ENCODE measurements around the gene C11orf21.
A peak's percentile ranks its signal among the peaks of the same experiment; 100 is the strongest.
"Not testable (repeated sequence)": the region's sequence is repeated elsewhere in the genome, so short reads cannot be mapped to it uniquely, and the experiment has no call there.

The C11orf21 gene

DNA sequence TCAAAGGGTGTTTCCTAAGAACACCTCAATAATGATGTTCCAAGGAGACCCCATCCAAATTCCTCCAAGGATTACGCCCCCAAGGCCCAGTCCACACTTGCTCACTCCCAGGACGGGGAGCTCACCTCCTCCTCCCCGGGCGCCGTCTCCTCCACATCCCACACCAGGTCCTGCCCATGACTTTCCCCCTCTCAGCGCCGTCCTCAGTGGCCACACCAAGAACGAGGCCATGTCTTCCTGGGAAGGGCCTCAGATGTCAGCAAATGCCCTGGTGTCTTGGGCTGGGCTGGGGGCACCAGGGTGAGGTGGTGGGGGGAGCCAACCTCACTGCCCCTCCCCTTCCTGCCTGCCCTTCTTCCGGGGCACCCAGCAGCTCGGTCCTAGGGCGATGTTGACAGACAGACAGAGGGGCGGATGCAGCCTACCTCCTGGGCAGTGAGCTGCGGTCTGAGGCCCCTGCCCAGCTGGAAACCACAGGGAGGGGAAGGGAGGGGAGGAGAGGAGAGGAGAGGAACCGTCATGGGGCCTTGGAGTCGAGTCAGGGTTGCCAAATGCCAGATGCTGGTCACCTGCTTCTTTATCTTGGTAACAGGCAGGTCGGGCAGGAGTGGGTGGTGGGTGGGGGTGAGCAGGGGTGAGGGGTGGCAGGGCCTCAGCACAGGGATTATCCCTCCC lies at the start of gene C11orf21, which contains the start of gene TSPAN32:
Gene C11orf21, minus strand, starts transcription at position 288 of the 675 bp plus-strand sequence. Its CDS starts 110 bp downstream, at position 178.
Gene TSPAN32, plus strand, starts transcription at position 383 of the 675 bp plus-strand sequence. Its CDS starts 137 bp downstream, at position 520.
- DNase-seq = peak; percentile 31

DNA sequence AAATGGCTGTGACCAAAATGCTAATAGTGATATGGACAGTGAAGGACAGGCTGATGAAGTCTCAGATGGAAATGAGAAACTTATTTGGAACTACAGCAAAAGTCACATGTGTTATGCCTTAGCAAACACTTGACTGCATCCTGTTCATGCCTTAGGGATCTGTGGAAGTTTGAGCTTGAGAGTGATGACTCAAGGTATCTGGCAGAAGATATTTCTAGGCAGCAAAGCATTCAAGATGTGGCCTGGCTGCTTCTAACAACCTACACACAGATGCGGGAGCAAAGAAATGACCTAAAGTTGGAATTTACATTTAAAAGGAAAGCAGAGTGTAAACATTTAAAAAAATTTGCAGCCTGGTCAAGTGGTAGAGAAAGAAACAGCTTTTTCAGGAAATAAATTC lies 47.3 kb upstream of the C11orf21 start:
- no peak for DNase-seq

DNA sequence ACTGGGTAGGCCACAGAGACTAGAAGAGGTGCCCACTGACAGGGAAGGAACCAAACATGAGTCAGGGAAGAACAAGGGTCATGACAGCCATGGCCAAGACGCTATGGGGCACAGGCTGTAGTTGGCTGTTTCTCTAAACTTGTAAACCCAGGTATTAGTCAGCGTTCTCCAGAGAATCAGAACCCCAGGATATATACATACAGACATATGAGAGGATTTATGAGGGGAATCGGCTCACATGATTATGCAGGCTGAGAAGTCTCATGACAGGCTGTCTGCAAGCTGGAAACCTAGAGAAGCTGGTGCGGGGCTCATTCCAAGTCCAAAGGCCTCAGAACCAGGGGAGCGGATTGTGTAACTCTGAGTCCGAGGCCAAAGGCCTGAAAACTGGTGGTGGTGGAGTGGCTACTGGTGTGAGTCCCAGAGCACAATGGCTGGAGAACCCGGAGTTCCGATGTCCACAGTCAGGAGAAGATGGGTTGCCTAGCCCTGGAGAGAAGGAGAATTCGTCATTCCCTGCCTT lies 45.7 kb upstream of the C11orf21 start:
- DNase-seq = no peak

DNA sequence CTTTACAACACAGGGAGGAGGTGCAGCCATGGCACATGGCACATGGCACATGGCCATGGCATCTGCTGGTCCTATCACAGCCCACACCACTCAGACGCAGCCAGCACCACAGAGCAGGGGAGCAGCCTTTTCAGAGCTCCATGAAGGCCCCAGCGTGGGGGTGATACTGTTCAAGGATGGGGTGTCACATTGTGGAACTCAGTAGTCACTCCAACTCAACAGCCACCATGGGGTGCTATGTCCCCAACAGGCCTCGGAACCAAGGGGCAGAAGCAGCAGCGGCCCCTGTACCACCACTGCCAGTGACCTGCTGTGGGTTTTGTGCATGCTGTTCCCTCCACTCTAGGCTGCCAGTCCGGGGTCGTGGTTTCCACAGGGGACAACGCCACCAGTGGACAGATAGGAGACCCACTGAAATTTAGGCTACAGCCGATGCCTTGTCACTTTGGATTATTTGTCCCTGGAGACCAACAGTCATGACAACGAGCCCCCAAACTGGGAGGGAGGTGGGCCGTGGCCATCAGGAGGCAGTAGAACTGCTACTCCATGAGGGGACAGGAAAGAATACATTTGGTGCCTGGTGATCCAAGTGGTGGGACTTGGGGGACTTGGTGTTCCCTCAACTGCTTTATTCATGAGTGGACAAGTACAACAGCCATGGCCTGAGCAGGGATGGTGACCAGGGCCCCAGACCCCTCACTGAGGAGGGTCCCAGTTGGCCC lies 45.0 kb upstream of the C11orf21 start:
- no peak for DNase-seq

DNA sequence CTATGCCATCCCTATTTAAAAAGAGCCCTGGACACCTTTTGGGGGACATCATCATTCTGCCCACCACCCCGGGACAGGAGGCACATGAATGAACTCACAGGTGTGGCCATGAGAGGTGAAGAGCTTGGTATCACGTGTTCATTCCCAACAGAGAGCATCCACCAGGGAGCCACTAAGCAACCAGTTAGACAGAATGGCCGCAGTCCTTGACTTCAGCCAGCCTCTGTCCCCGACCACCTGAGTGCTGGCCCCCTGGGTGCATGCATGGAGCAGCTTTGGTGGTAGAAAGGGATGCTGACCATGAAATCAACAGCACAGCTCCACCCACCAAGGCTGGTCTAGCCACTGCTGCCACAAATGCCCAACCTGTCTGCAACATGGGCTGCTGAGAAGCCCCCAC lies 44.3 kb upstream of the C11orf21 start:
- no peak for DNase-seq

DNA sequence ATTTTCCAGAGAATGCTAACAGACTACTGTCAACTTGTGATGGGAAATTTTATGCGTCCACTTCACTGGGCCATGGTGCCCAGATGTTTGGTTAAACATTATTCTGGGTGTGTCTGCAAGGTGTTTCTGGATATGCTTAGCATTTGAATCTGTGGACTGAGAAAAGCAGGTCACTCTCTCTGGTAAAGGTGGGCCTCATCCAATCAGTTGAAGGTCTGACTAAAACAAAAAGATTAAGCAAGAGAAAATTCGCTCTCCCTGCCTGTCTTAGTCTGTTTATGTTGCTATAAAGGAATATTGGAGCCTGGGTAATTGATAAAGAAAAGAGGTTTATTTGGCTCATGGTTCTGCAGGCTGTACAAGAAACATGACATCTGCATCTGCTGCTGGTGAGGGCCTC lies 43.3 kb upstream of the C11orf21 start:
- DNase-seq = no peak

DNA sequence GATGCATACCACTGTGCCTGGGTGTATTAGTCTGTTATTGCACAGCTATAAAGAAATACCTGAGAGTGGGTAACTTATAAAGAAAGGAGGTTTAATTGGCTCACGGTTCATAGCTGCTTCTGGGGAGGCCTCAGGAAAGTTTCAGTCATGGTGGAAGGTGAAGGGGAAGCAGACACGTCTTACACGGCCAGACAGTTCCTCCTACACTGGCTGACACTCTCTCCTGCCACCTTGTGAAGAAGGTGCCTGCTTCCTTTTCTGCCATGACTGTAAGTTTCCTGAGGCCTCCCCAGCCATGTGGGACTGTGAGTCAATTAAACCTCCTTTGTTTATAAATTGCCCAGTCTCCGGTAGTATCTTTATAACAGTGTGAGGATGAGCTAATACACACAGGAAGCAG lies 41.8 kb upstream of the C11orf21 start:
- DNase-seq = no peak

DNA sequence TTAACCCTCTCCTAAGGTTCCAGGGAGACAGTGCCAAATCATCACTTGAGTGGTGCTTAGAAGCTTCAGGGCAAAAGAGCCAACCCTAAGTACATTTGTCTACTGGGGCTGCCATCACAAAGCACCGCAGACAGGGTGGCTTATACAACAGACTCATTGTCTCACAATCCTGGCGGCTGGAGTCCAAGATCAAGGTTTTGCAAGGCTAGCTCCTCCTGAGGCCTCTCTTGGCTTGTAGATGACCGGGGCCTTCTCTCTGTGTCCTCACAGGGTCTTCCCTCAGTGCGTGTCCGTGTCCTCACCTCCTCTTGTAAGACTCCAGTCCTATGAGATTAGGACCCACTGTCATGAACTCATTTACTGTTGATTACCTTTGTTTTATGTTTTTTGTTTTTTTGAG lies 41.3 kb upstream of the C11orf21 start:
- DNase-seq = no peak

DNA sequence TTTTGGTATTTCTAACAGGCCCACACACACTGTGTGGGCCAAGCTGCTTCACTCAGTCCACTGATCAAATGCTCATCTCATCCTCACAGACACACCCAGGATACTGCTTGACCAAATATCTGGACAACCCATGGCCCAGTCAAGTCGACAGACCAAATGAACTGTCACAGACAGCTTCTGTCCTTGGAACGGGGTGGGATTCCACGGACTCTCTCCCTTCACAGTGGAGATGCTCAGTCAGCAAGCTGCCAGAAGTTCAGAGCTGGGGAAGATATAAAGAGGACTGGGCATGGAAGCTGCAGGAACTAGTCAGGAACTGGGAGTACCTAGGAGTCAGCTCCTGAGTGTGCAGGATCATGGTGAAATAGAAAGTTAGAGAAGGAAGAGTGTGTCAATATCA lies 40.8 kb upstream of the C11orf21 start:
- DNase-seq = no peak

DNA sequence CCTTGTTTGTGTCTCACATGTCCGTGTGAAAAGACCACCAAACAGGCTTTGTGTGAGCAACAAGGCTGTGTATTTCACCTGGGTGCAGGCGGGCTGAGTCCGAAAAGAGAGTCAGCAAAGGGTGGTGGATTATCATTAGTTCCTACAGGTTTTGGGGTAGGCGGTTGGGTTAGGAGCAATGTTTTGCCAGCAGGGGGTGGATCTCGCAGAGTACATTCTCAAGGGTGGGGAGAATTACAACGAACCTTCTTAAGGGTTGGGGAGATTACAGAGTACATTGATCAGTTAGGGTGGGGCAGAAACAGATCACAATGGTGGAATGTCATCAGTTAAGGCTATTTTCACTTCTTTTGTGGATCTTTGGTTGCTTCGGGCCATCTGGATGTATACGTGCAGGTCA lies 37.0 kb upstream of the C11orf21 start:
- DNase-seq = not testable (repeated sequence)

DNA sequence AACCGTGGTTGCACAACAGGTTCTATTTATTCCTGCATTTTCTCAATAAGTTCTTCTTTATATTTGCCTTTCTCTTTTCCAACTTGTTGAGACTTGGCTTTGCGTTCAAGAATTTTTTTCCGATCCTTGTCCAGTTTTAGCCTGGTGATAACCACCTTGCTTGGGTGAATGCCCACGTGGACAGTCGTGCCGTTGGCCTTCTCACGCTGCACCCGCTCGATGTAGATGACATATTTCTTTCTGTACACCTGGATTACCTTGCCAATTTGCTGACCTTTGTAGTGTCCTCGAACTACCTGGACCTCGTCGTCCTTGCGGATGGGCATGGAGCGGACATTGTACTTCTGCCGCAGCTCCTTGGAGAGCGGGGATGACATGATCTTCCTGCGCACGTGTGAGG lies 33.6 kb upstream of the C11orf21 start:
- not testable (repeated sequence) for DNase-seq

DNA sequence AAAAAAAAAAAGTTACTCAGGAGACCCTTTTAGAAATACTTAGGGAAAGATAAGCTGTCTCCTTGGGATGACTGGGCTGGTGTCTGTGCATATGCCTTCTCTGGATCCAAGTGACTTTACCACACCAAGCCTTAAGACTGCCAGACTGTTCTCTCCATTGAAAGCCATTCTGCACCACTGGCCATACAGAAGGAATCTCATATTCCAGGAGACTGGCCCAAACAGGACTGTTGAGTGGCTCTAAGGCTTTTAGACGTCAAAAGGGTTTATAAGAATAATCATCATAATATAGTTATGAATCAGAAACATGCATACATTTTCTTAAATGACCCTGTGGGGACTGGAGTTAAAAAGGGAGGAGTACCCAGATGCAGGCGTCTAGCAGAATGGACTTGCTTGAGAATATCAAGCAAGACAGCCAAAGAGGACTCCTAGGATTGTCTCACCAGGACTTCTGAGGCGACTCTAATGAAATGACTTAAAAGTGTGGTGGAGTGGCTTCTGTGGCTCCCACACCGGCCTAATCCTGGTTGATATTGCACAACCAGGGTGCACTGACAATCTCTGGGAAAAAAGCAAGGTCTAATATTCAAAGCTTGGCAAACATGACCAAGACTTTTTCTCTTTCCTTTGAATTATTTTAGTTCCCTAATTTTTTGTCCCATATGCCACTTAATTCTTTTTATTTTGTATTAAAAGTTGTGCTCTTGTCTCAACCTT lies 31.9 kb upstream of the C11orf21 start:
- not testable (repeated sequence) for DNase-seq

DNA sequence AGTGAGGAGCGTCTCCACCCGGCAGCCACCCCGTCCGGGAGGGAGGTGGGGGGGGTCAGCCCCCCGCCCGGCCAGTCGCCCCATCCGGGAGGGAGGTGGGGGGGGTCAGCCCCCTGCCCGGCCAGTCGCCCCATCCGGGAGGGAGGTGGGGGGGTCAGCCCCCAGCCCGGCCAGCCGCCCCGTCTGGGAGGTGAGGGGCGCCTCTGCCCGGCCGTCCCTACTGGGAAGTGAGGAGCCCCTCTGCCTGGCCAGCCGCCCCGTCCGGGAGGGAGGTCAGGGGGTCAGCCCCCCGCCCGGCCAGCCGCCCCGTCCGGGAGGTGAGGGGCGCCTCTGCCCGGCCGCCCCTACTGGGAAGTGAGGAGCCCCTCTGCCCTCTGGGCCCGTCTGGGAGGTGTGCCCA lies 30.9 kb upstream of the C11orf21 start:
- DNase-seq = not testable (repeated sequence)

DNA sequence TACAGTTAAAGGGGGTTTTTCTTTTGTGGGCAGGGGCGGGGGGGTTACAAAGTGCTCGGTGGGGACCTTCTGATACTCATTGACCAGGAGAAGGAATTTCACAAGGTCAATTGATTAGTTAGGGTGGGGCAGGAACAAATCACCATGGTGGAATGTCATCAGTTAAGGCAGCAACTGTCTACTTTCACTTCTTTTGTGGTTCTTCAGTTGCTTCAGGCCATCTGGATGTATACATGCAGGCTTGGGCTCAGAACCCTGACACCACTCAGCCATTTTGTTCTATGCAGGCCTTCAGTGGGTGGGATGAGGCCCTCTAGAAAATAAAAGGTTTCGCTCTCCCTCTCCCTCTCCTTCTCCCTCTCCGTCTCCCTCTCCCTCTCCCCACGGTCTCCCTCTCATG lies 29.7 kb upstream of the C11orf21 start:
- DNase-seq = no peak

DNA sequence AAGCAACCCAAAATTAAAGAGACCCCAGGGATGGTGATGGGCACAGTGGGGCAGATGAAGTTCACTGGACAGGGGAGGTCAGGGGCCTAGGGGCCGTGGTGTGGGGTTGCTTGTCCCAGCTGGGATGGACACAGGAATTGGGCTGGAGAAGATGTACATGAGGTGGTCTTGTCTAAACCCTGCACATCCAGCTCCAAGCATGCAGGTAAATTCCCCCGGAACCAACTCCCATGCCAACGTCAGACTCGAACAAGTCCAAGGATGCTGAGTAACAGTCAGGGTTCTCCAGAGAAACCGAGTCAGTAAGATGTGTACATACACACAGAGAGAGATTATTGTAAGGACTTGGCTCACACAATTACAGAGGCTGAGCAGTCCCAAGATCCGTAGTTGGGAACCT lies 29.0 kb upstream of the C11orf21 start:
- DNase-seq = no peak

DNA sequence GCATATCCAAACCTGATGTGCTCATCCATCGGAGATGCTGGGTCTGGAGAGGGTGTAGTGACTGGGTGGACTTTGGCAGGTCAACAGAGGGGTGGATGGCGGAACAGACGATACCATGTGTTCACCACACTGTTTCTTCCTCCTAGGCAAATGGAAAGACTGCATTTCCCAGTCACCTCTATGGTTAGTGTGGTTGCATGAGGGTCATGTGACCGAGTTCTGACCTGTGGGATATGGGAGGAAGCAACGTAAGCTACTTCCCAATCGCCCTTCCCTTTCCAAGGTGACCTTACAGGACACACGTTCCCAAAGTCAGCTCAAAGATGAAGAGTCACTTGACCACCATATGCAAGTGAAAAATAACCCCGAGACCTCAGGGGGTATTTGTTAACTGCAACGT lies 27.8 kb upstream of the C11orf21 start:
- DNase-seq = no peak

DNA sequence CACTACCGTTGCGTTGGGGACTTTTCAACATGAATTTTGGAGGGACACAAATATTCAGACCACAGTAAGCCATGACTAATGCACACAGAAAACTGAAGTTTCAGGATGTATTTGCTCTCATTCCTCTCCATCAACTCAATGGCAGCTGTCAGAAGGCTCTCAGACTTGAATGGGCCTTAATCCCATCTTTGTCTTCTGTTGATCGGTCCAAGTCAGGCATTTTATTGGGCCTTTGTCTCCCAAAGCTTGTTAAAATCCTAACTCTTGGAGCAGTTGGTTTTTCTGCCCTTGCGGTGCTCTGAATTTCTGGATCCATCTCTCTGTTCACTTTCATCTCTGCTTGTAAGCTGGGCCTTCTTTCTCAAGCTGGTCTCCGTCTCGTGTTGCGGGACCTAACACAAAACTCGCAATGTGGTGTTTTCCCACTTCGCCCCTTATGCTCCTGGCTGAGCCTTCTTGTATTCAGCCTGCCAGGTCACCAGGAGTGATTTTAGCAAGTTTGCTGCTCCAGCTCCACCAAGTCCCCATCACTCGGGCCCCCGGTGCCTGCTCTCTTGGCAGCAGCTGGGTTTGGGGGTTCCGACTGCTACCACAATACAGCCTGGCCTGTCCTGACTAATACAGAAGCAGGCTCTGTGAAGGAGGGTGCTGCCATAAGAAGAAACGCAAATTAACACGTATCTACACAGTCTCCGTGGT lies 27.1 kb upstream of the C11orf21 start:
- DNase-seq = no peak

DNA sequence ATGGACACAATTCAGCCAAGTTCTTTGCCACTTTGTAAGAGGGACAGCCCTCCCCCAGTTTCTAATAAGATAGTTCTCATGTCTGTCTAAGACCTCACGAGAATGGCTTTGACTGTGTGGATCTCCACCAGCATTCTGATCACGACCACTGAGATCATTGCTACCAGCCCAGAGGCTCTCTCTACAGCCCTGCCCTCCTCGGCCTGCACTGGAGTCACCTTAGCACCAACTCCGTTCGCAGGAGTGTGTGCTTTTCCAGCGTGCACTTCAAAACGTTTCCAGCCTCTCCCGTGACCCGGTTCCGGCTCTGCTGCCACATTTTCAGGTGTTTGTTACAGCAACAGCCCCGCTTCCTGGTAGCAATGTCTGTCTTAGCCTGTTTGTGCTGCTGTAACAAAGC lies 26.3 kb upstream of the C11orf21 start:
- no peak for DNase-seq

DNA sequence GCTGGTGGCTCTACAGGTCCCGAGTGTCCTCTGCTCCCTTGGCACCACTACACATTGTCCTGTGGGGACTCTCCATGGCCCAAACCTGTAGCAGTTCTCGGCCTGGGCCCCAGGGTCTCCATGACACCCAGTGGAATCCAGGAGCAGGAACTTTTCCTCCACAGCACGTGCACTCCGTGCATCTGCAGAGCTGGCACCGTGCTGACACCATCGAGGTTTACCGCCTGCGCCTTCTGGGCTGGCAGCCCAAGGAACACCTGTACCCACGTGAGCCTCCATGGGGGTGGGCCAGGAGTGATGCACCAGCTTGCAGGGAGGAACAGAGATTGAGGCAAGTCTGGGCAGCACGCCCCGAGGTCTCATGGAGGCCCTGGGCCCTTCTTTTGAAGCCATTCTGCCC lies 25.3 kb upstream of the C11orf21 start:
- DNase-seq = no peak

DNA sequence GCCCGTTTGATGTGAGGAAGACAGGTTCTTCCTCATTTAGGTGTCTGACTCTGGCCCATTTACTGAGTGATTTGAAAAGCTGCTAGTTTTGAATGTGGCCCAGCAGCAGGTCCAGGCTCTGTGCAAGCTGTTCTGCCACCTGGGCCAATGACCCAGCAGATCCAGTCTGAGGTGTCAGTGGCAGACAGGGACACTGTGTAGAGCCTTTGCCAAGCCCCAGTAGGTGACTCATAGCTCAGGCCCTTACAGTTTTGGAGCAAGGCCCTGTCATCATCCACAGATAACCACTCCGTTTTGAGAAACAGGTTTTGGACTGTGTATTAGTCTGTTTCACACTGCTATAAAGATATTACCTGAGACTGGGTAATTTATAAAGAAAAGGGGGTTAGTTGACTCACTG lies 24.0 kb upstream of the C11orf21 start:
- no peak for DNase-seq

DNA sequence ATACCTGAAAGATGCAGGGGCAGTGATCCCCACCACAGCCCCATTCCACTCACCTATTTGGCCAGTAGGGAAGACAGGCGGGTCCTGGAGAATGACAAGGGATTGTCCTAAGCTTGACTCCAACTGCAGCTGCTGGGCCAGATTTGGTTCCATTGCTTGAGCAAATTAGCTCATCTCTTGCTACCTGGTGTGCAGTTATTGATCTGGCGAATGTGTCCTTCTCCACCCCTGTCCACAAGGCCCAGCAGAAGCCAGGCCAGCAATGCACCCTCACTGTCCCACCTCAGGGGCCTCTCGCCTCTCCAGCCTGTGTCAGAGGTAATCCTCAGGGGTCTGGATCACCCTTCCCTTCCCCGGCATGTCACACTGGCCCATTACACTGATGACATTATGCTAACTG lies 23.4 kb upstream of the C11orf21 start:
- DNase-seq = no peak

DNA sequence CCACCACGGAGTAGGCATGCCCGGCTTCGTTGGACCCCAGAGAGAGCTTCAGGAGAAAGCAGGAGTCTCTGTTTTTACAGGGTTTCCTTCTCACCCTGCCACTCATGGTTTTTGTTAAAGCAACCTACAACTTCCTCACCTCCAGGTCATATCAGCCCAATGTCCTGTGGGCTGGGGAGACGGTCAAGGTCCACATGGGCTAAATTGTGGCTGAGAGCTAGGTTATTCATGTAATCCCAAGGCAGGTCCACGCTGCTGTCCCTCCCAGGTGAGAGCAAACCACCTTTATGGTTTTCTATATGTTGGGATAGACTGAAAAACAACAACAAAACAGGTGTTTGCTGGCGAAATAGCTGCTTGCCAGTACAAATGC lies 19.6 kb upstream of the C11orf21 start:
- no peak for DNase-seq

Measured in activated CD4-positive, alpha-beta T cell treated with anti-CD3 and anti-CD28 coated beads for 1 hour (primary cell).